Liver (tissue), 9 donors: ENCODE results near the gene DHH. TPM values are rescaled to one million over a fixed set of nuclear protein-coding genes. Genes with fewer than 3 reads are reported as not detected.

Experiments used
- DNase-seq: peaks from one replicate; pipeline ENCODE4 v3.0.0-alpha.2; 2017; ENCODE audit warnings: low spot score
- H3K27ac ChIP-seq, 2 donors: one replicate each; pipeline ENCODE4 v1.7.0; 2013; ENCODE audit warnings: inconsistent platforms in 2 of 2, low read length in 2 of 2, control low read depth in 1 of 2, low read depth in 1 of 2, mild to moderate bottlenecking in 1 of 2
- H3K27me3 ChIP-seq, 4 donors: one replicate each; pipeline versions ENCODE4 v1.6.1 to v1.7.0; 2013; ENCODE audit warnings: low read length in 3 of 4, inconsistent platforms in 1 of 4, mild to moderate bottlenecking in 1 of 4, moderate library complexity in 1 of 4; ENCODE audit not compliant: control insufficient read depth in 4 of 4, insufficient read depth in 4 of 4
- H3K36me3 ChIP-seq, 4 donors: one replicate each; pipeline versions ENCODE4 v1.6.1 to v1.7.0; 2013; ENCODE audit warnings: low read length in 3 of 4, mild to moderate bottlenecking in 3 of 4, low read depth in 1 of 4, moderate library complexity in 1 of 4; ENCODE audit not compliant: control insufficient read depth in 4 of 4, insufficient read depth in 3 of 4
- H3K4me1 ChIP-seq, 4 donors: one replicate each; pipeline versions ENCODE4 v1.6.1 to v1.7.0; 2013; ENCODE audit warnings: low read length in 3 of 4, mild to moderate bottlenecking in 3 of 4, moderate library complexity in 1 of 4; ENCODE audit not compliant: control insufficient read depth in 4 of 4, insufficient read depth in 4 of 4
- H3K4me3 ChIP-seq, 3 donors: one replicate each; pipeline versions ENCODE4 v1.6.1 to v1.7.0; 2013; ENCODE audit warnings: low read length in 3 of 3, control low read depth in 1 of 3, low read depth in 1 of 3, mild to moderate bottlenecking in 1 of 3
- H3K9ac ChIP-seq, 2 donors: one replicate each; pipeline ENCODE4 v1.7.0; 2013; ENCODE audit warnings: low read length in 2 of 2, mild to moderate bottlenecking in 2 of 2, moderate library complexity in 2 of 2, control low read depth in 1 of 2, low read depth in 1 of 2
- H3K9me3 ChIP-seq, 4 donors: one replicate each; pipeline versions ENCODE4 v1.6.1 to v1.7.0; 2013; ENCODE audit warnings: low read length in 3 of 4; ENCODE audit not compliant: control insufficient read depth in 4 of 4
- EGR1 ChIP-seq, 2 donors: IDR thresholded peaks; 2 replicates each; pipeline ENCODE4 v1.6.1; 2016 to 2018; ENCODE audit warnings: antibody characterized with exemption in 2 of 2, low read depth in 2 of 2
- FOXA1 ChIP-seq: IDR thresholded peaks from 2 replicates; pipeline ENCODE4 v1.6.1; 2016; ENCODE audit warnings: antibody characterized with exemption
- JUND ChIP-seq, 2 donors: IDR thresholded peaks; 2 replicates each; pipeline ENCODE4 v1.6.1; 2016; ENCODE audit warnings: antibody characterized with exemption in 2 of 2
- MAX ChIP-seq: IDR thresholded peaks from 2 replicates; pipeline ENCODE4 v1.6.1; 2016; ENCODE audit warnings: antibody characterized with exemption
- NR2F2 ChIP-seq: IDR thresholded peaks from 2 replicates; pipeline ENCODE4 v1.6.1; 2016; ENCODE audit warnings: antibody characterized with exemption
- RAD21 ChIP-seq, 2 donors: IDR thresholded peaks; 2 replicates each; pipeline ENCODE4 v1.6.1; 2016; ENCODE audit warnings: antibody characterized with exemption in 2 of 2, mild to moderate bottlenecking in 2 of 2
- RXRA ChIP-seq, 2 donors: IDR thresholded peaks; 2 replicates each; pipeline ENCODE4 v1.6.1; 2017 to 2018; ENCODE audit warnings: antibody characterized with exemption in 2 of 2, mild to moderate bottlenecking in 1 of 2
- YY1 ChIP-seq: IDR thresholded peaks from 2 replicates; pipeline ENCODE4 v1.6.1; 2016; ENCODE audit warnings: antibody characterized with exemption, mild to moderate bottlenecking
- WGBS: extraction: QIAGEN DNeasy Blood & Tissue Kit; methylation state at CpG from one replicate; pipeline ENCODE4 v1.1.7; 2013; 5-methylcytosine and 5-hydroxymethylcytosine counted together
- polyA plus RNA-seq, 2 donors: library from polyadenylated mRNA; stranded (reverse) in 1 of 2; unstranded in 1 of 2; fragments of 200-250 nt in 1 of 2; fragments of >200 nt in 1 of 2; fragmentation: Nextera tagmentation in 1 of 2; extraction: Ambion mirVana in 1 of 2; gene quantifications; one replicate each; pipeline versions ENCODE4 v1.2.1 to v1.2.3, GENCODE V29; 2013 to 2015
- total RNA-seq, 2 donors: library from RNA; depleted of rRNA; stranded (reverse); fragments of >200 nt; gene quantifications; one replicate each; pipeline ENCODE4 v1.2.3, GENCODE V29; 2014
- TF ChIP-seq, protein P1 (sequence below): IDR thresholded peaks from 2 replicates; pipeline ENCODE4 v1.6.1; 2016; ENCODE audit warnings: antibody characterized with exemption
- donor health status: healthy.
- donor health status: healthy.
- donor health status: healthy.
- donor health status: healthy.
- donor health status: healthy.

Gene DHH
- total and polyA plus RNA-seq, 4 donors: 0.08 to 0.09 (median 0.09) TPM; not detected in 1

GRCh38 chr12:49051777-49052438, 42.7 kb downstream of the DHH start:
- TF ChIP-seq NR2F2: no peak
- no peak for TF ChIP-seq EGR1 (IDR thresholded peaks at IDR 0.05; ENCODE audit: low read depth in 2 of 2)
- TF ChIP-seq YY1: no peak
- no peak for TF ChIP-seq FOXA1
- no peak for TF ChIP-seq RAD21 (IDR thresholded peaks at IDR 0.05)
- H3K36me3 ChIP-seq: peaks cover 38 to 74% (median 51%) of the 10 kb centered on the region in 4 donors
- no peak for DNase-seq
- 93% methylated on average over 20 of the region's 20 CpGs for WGBS
- H3K27ac ChIP-seq: no peak overlapping the region
- no peaks in the 10 kb centered on the region for H3K27me3 ChIP-seq
- peaks cover 5 to 24% (median 19%) of the 10 kb centered on the region in 4 donors for H3K4me1 ChIP-seq
- no peaks in the 10 kb centered on the region for H3K9me3 ChIP-seq
- no peak overlapping the region for H3K9ac ChIP-seq
- H3K4me3 ChIP-seq: no peak overlapping the region

GRCh38 chr12:49051373-49051764, 43.2 kb downstream of the DHH start:
- H3K27me3 ChIP-seq: no peaks in the 10 kb centered on the region
- 94% methylated on average over 18 of the region's 18 CpGs for WGBS
- H3K9me3 ChIP-seq: no peaks in the 10 kb centered on the region
- no peak overlapping the region for H3K27ac ChIP-seq
- DNase-seq: no peak
- TF ChIP-seq EGR1 (IDR thresholded peaks at IDR 0.05; ENCODE audit: low read depth in 2 of 2): no peak
- TF ChIP-seq, protein P1, sequence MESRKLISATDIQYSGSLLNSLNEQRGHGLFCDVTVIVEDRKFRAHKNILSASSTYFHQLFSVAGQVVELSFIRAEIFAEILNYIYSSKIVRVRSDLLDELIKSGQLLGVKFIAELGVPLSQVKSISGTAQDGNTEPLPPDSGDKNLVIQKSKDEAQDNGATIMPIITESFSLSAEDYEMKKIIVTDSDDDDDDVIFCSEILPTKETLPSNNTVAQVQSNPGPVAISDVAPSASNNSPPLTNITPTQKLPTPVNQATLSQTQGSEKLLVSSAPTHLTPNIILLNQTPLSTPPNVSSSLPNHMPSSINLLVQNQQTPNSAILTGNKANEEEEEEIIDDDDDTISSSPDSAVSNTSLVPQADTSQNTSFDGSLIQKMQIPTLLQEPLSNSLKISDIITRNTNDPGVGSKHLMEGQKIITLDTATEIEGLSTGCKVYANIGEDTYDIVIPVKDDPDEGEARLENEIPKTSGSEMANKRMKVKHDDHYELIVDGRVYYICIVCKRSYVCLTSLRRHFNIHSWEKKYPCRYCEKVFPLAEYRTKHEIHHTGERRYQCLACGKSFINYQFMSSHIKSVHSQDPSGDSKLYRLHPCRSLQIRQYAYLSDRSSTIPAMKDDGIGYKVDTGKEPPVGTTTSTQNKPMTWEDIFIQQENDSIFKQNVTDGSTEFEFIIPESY: no peak
- TF ChIP-seq RXRA (IDR thresholded peaks at IDR 0.05): no peak
- H3K4me3 ChIP-seq: no peak overlapping the region
- H3K36me3 ChIP-seq: peaks cover 41 to 79% (median 54%) of the 10 kb centered on the region in 4 donors
- H3K4me1 ChIP-seq: peaks cover 5 to 19% (median 14%) of the 10 kb centered on the region in 4 donors
- H3K9ac ChIP-seq: no peak overlapping the region

DNA sequence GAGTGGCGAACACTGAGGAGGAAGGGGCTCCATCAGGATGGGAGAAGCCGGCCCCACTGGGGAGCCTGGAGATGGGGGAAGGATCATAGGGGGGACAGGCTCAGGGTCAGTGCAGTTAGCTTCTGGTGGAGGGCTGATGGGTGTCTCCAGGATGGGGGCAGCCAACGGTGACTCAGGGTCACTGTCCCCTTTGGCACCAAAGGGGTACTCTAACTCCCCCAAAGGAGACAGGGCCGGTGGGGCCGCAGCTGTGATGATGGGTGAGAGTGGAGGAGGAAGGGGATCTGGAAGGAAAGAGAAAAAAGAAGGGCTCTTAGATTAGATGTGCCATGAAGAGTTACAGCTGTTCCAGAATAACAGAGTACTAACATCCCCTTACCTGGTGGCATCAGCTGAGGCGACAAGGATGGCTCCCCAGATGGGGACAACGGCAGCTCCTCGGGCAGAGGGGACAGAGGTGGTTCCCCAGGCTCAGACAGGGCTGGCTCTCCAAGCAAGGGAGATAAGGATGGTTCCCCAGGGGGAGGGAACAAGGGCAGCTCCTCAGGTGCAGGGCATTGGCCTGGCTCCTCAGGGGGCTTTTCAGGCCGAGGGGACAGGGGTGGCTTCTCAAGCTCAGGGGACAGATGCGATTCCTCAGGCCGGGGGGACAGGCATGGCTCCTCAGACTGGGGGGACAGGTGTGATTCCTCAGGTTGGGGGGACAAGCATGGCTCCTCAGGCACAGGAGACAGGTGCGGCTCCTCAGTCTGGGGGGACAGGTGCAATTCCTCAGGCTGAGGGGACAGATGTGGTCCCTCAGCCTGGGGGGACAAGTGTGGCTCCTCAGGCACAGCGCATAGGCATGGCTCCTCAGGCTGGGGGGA, 43.9 kb downstream of the DHH start:
- 94% methylated on average over 13 of the region's 13 CpGs for WGBS
- H3K27me3 ChIP-seq: no peaks in the 10 kb centered on the region
- no peaks in the 10 kb centered on the region for H3K9me3 ChIP-seq
- no peak overlapping the region for H3K4me3 ChIP-seq
- peaks cover 4 to 12% (median 7%) of the 10 kb centered on the region in 4 donors for H3K4me1 ChIP-seq
- H3K9ac ChIP-seq: no peak overlapping the region
- TF ChIP-seq JUND (IDR thresholded peaks at IDR 0.05) (no peak), RAD21 (IDR thresholded peaks at IDR 0.05) (no peak), MAX (no peak)
- DNase-seq: no peak
- no peak overlapping the region for H3K27ac ChIP-seq
- H3K36me3 ChIP-seq: peaks cover 43 to 85% (median 61%) of the 10 kb centered on the region in 4 donors
